ENCODE results near the gene OBP2B.
"Not testable (repeated sequence)": the region's sequence is repeated elsewhere in the genome, so short reads cannot be mapped to it uniquely, and the experiment has no call there.

OBP2B gene

DNA sequence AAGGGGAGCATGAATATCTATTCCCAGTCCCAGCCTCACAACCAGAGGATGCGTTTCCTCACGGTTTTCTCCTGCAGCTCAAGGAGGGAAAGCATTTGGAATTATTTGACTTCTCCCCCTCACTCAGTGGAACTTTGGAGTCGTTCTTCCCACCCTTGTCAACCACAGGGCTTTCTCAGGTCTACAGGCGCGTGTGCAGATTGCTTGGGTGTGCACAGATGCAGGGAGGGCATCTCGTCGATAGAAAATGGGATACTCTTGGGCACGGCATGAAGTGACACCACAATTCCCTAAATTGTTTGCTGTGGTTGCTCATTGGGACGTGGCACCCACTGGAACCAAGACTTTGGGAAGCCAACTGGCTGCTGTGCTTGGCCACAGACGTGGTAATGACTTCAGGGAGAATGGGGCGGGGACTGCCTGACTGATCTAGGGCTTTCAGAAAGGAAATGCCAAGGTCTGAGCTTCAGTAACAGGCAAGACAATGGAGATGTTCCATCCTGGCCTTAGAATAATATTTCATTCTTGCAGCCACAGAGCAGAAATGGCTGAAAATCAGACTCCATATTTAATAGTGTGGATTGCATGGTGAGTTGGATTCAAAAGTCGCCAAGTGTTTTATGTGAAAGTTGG is 12.2 kb upstream of the OBP2B start:
- no peak for FAIRE-seq

DNA sequence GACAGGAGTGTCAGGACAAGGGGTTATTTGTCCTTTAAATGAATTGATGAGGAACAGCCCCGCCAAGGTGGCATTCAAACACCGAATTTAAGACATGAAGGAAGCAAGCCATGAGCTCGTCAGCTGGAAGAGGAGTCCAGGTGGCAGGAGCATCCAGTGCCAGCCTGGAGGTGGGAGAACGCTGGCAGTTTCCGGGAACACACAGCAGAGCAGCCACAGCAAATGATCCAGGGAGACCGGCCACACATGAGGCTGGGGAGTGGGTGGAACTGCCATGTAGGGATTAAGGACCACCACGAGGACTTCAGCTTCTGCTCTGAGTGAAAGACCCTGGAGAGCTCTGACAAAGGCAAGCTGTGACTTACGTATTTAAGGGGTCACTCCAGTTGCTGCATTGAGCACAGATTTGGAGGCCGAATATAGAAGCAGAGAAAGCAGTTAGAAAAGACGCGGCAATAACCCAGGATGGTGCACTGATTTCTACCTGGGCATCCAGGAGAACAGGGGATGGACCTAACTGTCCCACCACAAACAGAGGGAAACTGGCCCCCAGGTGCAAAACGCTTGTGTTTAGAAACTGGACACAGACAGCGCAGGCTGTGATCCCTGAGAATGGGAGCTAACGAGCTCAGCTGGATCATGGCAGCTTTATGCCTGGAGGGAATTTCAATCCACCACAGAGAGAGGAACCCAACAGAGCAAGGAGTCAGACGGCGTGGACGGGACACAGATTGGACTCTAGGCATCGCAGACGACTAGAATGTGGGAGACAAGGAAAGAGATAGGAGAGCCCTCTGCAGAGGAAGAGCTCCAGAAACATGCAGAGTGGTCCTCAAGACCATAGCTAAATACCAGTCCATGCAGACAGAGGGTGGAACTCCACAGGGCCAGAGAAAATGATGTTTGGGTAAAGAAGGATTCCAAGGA is 9.3 kb upstream of the OBP2B start:
- not testable (repeated sequence) for FAIRE-seq

DNA sequence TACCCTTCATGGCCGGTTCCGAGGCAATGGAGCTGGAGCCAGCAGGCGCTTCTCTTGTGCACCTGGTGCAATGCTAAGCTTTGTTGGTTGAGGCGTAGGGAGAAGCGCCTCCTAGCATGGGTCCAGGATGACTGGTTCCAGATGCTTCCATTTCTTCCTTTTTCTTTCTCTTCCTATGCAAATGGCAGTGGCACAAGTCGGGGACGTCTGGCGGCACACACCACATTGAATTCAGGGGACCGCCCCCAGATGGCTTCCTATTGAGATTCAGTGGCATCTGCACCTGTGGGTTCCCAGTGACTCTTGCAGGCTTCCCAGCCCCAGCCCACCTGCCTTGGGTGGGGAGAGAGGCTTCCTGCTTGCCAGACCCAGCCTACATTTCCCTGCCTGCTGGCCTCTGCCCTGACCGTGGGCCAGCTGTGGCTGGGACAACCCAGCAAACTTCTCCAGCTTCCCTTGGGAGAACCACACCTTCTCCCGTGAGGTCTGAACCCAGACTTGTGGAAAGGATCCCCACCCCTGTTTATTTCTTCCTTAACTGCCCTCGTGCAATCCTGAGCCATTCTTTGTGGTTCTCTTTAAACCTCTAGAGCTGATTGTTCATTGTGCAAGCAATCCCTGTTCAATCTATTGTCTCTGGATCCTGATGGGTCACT is 8.4 kb upstream of the OBP2B start:
- FAIRE-seq = not testable (repeated sequence)

DNA sequence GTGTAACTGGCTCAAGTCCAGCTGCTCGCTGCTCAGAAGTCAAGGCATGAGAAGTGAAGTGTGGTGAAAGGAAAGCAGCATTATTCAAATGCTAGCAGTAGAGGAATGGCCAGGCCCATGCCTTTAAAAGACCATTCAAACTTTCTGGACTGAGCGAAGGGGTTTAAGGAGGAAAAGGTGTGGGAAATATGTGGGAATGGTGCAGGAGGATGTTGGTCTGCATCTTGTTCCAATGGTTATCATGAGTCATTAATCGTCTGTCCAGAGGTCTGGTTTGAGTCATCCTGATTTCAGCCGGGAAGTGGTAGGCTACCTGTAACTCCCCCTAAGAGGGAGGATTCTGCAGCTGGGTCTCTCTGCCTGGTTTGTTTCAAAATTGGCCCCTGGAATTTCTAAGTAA is 5.2 kb upstream of the OBP2B start:
- FAIRE-seq = not testable (repeated sequence)

DNA sequence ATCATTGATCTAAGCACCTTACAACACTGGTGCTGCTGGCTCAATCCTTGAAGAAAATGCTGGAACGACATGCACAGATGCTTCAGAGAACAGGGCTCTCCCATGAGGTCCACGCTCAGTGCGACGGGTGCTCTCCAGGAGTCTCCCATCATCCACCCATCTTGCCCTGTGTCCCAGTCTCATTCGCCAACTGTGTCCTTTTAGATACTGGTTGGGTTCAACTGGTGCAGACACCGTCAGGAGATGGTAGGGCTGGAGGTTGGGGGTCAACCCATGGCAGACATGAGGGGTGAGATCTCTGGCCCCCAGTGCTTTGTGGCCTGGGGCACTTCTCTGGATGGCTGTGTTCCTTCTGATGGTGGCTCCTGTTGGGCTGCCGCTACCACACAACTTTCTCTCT is 1.6 kb upstream of the OBP2B start:
- FAIRE-seq = no peak

DNA sequence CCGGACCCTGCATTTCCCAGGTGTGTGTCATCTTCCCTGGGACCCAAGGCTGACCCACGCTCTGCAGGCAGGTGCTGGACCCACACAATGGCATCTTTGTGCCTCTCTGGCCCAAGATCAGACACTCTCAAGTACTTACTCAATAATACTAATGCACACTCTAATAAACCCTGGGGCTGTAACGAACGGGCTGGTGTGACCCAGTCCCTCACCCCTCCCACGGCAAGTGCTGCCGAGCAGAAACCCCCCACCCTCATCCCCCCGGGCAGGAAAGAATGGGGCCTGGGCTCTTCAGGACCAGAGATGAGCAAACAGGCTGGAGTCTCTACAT is 1.1 kb upstream of the OBP2B start:
- no peak for FAIRE-seq

DNA sequence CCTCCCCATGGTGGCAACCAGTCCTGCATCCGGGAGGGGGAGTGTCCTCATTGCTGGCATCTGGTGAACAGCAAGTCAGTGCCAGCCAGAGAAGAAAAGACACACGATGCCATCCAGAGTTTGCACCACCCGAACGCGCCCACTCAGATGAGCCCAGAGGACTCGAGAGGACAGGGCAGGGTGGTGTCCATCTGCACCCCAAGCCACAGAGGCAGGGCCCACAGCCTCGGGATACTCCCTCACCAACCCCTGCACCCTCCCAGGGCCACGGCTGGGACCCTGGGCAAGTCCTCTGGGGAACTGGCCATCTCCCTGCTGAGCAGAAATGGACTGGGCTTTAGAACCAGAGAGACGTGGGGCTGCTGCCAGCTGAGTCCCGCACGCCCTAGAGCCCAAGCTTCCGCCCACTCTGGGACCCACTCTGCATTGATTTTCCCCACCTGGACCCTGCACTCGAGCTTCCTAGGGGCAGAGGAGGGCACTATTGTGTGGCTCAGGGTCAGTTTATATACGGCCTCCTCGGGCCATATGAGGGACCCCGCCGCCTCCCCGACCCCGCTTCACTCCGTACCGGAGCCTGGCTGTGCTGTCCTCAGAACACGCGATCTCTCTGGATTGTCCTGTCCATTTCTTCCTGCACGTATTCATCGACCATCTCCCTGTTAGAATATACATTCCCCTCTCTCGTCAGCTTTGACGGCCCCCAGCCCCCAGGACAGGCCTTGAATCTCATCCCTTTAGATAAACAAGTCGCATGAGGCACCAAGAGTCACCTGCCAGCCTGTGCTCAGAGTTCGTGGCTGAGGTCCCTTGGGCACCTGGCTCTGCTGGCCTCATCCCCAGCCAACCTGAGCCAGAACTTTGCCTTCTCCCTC is 514 bp upstream of the OBP2B start:
- not testable (repeated sequence) for FAIRE-seq

DNA sequence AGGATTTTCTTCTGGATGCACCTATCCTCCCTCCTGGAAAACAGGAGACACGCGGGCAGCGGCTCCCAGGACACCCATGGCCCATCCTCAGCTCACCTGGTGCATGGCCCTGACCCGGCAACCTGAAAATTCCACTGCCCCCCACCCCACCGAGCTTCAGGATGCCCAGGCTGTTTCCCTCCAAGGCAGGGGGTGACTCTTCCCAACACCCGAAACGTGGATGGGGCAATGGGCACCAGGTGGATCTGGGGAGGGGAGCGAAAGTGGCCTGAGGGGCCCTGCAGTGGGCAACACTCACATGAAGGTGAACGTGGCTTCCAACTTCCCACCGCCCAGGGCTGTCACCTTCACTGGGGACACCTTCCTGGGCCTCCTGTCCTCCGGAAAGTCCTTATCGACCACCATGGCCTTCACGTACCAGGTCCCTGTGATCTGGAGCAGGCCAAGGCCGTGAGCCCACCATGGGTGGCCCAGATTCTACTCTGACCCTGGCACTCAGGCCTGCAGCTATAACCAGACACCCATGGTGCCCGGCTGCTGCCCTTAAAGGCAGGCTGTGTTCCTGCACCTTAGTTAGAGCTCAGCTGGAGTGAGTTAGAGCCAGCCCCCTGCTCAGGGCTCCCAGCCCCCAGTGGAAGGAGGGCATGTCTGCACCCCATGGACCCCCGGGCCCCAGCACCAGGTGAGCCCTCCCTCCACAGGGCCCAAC is 725 bp downstream of the OBP2B start:
- not testable (repeated sequence) for FAIRE-seq

DNA sequence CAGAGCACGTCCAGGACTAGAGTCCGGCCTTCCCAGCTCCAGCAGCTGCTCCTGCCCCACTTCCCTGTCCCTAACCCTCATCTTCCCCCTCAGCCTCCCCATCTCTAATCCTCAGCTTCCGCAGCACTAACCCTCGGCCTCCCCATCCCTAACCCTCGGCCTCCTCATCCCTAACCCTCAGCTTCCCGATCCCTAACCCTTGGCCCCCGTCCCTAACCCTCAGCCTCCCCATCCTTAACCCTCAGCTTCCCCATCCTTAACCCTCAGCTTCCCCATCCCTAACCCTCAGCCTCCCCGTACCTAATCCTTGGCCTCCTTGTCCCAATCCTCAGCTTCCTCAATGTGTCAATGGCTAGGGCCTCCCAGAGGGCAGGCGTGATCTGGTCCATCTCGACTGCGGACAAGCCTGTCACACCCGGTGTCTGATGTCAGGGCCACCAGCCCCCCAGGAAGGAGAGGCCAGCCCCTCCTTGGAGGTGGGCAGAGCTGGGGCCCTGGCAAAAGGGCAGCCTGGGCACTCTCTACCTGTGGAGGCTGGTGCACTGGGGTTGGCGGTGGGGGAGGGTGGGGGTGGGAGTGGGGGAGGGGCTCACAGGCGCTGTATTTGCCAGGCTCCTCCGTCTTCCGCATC is 1.4 kb downstream of the OBP2B start:
- no peak for FAIRE-seq

DNA sequence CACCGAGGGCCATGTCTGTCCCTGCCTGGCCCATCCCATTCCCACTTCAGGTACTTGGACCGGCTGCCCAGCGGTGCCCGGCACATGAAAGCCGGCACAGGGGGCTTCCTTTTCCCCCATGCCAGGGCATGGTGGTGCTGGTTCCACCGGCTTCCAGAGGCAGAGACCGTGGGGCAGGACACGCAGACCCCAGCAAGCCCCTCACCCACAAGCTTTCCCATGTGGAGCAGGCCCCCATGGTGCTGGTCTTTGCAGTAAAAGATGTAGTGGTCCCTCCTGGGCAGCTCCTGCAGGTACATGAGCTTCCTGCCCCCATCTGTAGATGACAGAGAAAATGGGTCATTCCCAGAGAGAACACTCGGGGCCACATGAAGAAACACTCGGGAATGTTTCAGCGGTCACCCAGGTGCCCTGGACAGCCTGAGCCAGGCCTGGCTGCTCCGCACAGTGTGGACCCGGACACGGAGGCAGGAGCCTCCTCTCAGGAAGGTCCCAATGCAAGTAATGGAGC is 2.0 kb downstream of the OBP2B start:
- no peak for FAIRE-seq

DNA sequence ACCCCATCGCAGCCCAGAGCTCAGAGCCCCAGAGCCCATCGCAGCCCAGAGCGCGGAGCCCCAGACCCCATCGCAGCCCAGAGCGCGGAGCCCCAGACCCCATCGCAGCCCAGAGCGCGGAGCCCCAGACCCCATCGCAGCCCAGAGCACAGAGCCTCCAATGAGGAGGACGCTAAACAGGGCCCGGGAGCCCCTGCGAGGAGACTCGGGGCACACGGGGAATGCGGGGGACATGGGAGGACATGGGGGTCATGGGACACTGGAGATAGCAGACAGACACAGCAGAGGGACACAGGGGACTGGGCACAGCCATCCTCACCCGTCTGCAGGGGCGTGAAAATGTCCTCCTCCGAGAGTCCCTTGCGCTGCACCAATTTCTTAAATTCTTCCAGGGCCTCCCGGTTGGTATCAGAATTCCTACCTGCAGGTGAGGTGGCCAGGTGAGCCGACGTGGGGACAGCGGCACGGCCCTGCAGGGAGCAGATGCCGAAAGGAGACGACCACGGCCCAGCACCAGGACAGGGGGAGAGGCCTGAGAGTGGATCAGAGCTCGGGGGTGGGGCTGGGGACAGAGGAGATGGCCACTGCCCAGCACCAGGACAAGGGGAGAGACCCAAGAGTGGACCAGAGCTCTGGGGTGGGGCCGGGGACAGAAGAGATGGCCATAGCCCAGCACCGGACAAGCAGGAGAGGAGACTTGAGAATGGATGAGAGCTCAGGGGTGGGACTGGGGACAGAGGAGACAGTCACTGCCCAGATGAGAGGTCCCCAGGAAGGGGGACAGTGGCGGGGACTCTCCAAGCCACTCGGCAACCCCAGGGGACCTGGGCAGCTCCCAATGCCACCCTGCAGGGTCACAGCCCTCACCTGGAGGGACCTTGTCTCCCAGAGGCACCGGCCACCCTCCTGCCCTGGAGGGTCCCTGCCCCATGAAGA is 2.8 kb downstream of the OBP2B start:
- no peak for FAIRE-seq

DNA sequence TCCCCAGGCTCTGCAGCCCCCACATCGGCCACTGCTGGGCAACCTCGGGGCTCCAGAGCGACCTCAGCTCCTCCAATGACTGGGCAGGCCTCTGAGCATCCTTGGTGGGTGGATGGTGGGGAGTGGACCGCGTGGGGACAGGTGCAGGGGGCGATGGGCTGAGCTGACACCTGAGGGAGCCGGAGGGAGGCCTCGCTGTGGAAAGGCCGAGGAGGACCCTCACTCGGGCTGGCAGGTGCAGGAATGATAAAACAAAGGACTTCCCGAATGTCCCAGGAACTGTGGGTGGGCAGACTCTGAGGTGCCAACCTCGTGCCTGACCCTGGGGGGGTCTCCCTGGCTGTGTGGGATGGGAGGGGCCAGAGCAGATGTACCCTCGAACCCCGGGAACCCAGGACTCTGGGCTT is 3.6 kb downstream of the OBP2B start:
- FAIRE-seq = not testable (repeated sequence)

DNA sequence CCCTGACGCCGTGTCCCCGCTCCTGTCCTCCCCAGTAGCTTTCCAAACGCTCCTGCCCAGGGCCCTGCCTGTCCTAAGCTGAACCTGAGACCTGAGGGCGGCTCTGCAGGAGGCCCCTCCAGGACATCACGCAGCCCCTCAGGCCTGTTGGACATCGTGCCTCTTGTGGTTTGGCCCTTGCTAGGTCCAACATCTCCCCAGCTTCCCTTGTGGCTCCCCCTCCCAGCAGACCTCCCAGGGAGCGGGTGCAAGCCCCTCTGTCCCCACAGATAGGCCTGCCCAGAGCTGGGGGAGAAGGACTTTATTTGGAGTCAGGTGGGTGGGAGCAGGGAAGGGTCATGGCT is 4.1 kb downstream of the OBP2B start:
- no peak for FAIRE-seq

DNA sequence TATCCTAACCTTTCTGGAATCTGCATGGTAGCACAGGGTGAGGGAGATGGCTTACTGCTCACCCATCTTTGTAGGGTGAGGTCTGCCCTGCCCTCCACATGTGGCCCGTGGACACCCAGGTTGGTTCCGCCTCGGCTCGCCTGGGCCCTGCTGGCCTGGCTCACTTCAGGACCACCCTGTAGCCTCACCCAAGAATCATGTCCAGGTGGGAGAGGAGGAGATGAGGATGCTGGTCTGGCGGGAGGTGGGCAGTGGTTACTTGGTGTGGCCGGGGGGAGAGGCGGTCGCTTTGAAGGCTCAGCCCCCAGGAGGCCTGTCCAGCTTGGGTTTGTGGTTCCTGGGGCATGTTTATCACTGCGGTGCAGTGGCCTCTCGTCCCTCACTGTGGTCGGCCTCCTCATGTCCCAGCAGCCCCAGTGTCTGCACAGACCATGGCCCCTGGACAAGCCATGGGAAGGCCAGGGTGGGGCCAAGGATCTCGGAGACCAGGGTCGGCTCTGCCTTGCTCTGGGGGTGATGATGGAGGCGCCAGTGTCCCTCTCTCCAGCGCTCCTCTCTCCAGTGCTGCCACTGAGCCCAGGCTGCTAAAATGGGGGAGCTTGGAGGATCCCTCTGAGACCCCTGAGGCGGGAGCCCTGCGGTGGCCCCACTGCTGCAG is 4.6 kb downstream of the OBP2B start:
- no peak for FAIRE-seq

DNA sequence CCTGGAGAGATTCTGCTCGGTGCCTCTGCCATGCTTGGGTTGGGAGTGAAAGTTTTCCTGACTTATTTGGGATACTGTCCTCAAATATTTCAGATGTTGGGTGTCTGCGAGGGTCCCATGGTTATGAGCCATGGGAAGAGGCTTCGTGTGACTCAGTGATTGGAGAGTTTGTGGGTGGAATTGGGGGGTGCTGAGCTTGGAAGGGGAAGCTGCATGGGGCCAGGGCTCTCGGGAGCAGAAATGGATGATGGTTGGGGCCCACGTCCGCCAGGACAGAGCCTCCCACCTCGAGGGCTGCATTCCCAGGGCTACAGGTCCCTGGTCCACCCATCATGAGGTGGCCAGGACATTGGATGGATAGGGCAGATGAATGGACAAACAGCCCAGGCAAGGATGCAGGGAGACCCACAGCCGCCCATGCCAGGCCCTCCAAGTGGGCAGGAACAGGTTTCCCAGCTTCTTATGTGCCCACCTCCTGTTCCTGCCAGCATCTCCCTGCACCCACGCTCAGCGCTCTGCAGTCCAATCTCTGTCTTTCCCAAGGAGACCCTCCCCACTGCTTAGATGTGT is 5.5 kb downstream of the OBP2B start:
- no peak for FAIRE-seq

DNA sequence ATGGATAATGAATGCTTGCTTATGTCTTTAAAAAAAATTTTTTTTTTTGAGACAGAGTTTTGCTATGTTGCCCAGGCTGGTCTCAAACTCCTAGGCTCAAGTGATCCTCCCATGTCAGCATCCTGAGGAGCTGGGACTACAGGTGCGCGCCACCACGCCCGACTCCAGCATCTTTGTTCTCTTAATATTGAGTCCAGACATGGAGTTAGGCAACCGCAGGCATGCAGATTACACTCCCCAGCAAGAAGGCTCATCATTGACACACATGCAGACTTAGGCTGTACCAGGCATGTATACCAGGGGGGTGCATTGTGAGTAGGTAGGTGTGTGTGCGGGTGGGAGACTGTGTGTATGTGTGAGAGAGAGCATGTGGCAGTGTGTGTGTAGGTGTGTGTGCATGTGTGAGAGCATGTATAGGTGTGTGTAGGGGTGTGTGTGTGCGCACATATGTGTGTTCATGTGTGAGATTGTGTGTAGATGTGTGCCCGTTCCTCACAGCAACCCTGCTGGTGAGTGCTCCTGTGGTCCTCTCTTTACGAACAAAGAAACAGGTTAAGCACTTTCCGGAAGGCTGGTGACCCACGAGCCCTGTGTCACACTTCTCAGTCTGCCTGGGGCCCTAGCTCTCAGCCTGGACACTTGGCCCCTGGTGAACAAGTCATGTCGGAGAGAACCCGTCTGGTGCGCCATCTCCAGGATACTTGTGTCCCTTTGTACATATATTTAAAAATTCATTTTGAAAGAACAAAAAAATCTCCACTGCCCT is 6.2 kb downstream of the OBP2B start:
- FAIRE-seq = no peak

DNA sequence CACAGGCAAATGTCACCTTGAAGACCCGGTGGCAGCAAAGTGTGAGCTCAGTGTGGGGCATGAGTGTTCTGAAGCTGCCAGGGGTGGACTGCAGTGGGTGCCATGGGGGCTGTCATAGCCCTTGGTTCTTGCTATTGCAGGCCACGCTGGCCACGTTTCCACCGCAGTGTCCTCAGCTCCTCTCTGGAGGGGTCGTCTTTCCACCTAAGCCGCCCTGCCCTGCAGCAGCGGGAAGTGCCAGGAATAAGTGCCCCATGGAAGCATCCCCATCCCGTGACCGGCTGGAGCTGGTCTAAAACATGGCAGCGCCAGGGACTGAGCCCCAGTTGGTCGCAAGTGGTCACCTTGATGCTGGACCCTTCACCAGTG is 6.9 kb downstream of the OBP2B start:
- FAIRE-seq = no peak

DNA sequence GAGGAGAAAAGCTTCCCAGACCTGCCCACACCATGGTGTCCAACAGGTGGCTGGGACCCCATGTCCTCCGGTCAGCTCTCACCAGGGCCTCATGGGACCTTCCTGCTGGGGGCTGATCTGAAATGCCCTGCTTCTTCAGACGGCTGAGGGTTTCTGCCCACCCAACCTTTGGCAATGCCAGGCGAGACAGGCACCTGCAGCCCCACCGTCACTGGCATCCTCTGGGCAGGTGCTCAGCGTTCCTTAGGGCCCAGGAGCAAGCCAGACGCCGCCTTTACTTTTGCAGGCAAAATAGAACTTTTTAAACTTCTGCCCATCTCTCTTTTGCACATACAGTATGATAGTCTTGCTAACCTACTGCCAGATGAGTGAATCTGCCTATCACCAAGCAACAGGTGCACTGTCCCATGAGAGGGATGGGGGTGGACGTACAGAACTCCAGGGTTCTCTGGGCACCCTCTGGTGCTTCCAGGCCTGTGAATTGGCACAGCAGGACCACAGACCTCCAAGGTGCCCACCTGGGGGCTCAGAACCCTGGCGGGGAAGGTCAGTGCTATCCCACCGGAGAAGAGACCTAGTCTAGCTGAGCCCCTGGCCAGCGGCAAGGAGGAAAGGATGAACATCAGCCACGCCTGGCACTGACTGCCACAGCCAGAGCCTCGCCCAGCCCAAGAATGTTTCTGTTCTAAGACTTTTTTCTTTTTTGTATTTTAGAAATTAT is 7.5 kb downstream of the OBP2B start:
- FAIRE-seq = no peak
